ENCODE data around the gene SMIM5. TPM values are rescaled to one million over a fixed set of nuclear protein-coding genes. Genes with fewer than 3 reads are reported as not detected.

SMIM5 gene
- total RNA-seq, 1 donor from 2014 or later = 2.2 TPM

- no peaks in the 10 kb centered on the region for H3K27me3 ChIP-seq
These were observed 46.5 kb downstream of the SMIM5 start for GRCh38 chr17:75679706-75680211.

GRCh38 chr17:75680431-75680830 lies 47.2 kb downstream of the SMIM5 start:
- Histone ChIP-seq H3K9me3 (no peaks in the 10 kb centered on the region), H3K4me3 (no peak overlapping the region), H3K27ac (peak overlapping the region; percentile 31), H3K27me3 (no peaks in the 10 kb centered on the region), H3K36me3 (peaks cover 0 to 12% of the 10 kb centered on the region in 2 donors), H3K4me1 (peaks cover 34% of the 10 kb centered on the region)
- no peak for TF ChIP-seq POLR2AphosphoS5 (IDR thresholded peaks at IDR 0.05; ENCODE audit: insufficient read depth in 1 of 2, low read depth in 1 of 2)
- TF ChIP-seq POLR2A (IDR thresholded peaks at IDR 0.05) = no peak
- no peak for TF ChIP-seq CTCF (IDR thresholded peaks at IDR 0.05)
- DNase-seq (ENCODE audit: extremely low spot score in 2 of 2) = no peak
- intact Hi-C loops (cut with DNase I) = no loop called here

More at GRCh38 chr17:75679706-75680211, 46.5 kb downstream of the SMIM5 start:
- Histone ChIP-seq H3K9me3 (no peaks in the 10 kb centered on the region), H3K4me1 (peaks cover 27% of the 10 kb centered on the region), H3K27ac (peak overlapping the region; percentile 31), H3K36me3 (peaks cover 0 to 12% of the 10 kb centered on the region in 2 donors), H3K4me3 (no peak overlapping the region)
- no peak for DNase-seq (ENCODE audit: extremely low spot score in 2 of 2)
- intact Hi-C loops (cut with DNase I) = no loop called here
- TF ChIP-seq POLR2A (IDR thresholded peaks at IDR 0.05) (no peak), POLR2AphosphoS5 (IDR thresholded peaks at IDR 0.05; ENCODE audit: insufficient read depth in 1 of 2, low read depth in 1 of 2) (peak in 1 of 2 donors; percentile 73), CTCF (IDR thresholded peaks at IDR 0.05) (peak in 2 of 3 experiments; percentile 15 to 26)

- H3K27ac ChIP-seq = peak overlapping the region; percentile 31
These were observed 48.1 kb downstream of the SMIM5 start for GRCh38 chr17:75681289-75681688.

GRCh38 chr17:75683583-75683982 lies 50.3 kb downstream of the SMIM5 start:
- H3K4me3 ChIP-seq = no peak overlapping the region
- H3K27me3 ChIP-seq = no peaks in the 10 kb centered on the region
- peak overlapping the region; percentile 72 for H3K27ac ChIP-seq
- intact Hi-C loops (cut with DNase I) = no loop called here
- H3K36me3 ChIP-seq = peaks cover 0 to 8% of the 10 kb centered on the region in 2 donors
- no peak for DNase-seq (ENCODE audit: extremely low spot score in 2 of 2)
- H3K4me1 ChIP-seq = peaks cover 65% of the 10 kb centered on the region
- TF ChIP-seq POLR2A (IDR thresholded peaks at IDR 0.05) (no peak), CTCF (IDR thresholded peaks at IDR 0.05) (no peak), POLR2AphosphoS5 (IDR thresholded peaks at IDR 0.05; ENCODE audit: insufficient read depth in 1 of 2, low read depth in 1 of 2) (no peak)
- no peaks in the 10 kb centered on the region for H3K9me3 ChIP-seq

More at GRCh38 chr17:75681289-75681688, 48.1 kb downstream of the SMIM5 start:
- Histone ChIP-seq H3K27me3 (no peaks in the 10 kb centered on the region), H3K4me3 (no peak overlapping the region), H3K36me3 (peaks cover 0 to 12% of the 10 kb centered on the region in 2 donors), H3K4me1 (peaks cover 42% of the 10 kb centered on the region), H3K9me3 (no peaks in the 10 kb centered on the region)
- TF ChIP-seq POLR2AphosphoS5 (IDR thresholded peaks at IDR 0.05; ENCODE audit: insufficient read depth in 1 of 2, low read depth in 1 of 2) (no peak), POLR2A (IDR thresholded peaks at IDR 0.05) (no peak), CTCF (IDR thresholded peaks at IDR 0.05) (no peak)
- intact Hi-C loops (cut with DNase I) = no loop called here
- no peak for DNase-seq (ENCODE audit: extremely low spot score in 2 of 2)

GRCh38 chr17:75684249-75684648 lies 51.0 kb downstream of the SMIM5 start:
- peaks cover 69% of the 10 kb centered on the region for H3K4me1 ChIP-seq
- intact Hi-C loops (cut with DNase I) = no loop called here

More at GRCh38 chr17:75684249-75684648, 51.0 kb downstream of the SMIM5 start:
- no peak for DNase-seq (ENCODE audit: extremely low spot score in 2 of 2)
- Histone ChIP-seq H3K27ac (peak overlapping the region; percentile 72), H3K36me3 (peaks cover 0 to 5% of the 10 kb centered on the region in 2 donors), H3K9me3 (no peaks in the 10 kb centered on the region), H3K27me3 (no peaks in the 10 kb centered on the region), H3K4me3 (no peak overlapping the region)
- TF ChIP-seq POLR2A (IDR thresholded peaks at IDR 0.05) = no peak
- TF ChIP-seq CTCF (IDR thresholded peaks at IDR 0.05) = no peak
- no peak for TF ChIP-seq POLR2AphosphoS5 (IDR thresholded peaks at IDR 0.05; ENCODE audit: insufficient read depth in 1 of 2, low read depth in 1 of 2)
